GM19023 (cell line): ENCODE measurements around the gene DLL4.
A peak's percentile ranks its signal among the peaks of the same experiment; 100 is the strongest.
"Not testable (repeated sequence)": the region's sequence is repeated elsewhere in the genome, so short reads cannot be mapped to it uniquely, and the experiment has no call there.

Experiments used
- ATAC-seq: cut with Tn5 transposase; IDR thresholded peaks from one replicate; pipeline ENCODE4 v1.9.1; 2021; ENCODE audit warnings: mild to moderate bottlenecking, moderate library complexity; ENCODE audit not compliant: unreplicated experiment

DLL4 gene

DNA sequence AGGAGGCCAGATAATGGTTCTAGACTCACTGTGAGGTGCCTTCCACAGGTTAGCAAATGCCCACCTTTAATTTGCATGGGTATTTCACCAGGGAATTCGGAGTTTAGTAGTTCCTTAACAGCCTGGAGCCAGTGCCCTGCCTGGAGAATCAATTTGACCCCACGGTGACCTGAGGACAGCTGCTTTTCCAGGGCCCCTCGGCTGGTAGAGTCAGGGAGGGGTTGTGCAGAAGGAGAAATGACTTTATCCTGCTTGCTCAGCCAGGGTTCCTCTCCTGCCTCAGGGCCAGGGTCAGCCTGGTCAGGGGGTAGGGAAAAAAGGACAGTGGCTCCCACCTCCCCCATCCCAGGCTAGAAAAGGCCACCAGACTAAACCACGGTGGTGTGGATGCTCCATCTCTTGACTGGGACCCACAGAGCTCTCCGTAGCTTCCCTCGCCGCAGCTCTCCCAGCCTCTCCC lies 12.0 kb downstream of the DLL4 start:
- ATAC-seq = no peak

GRCh38 chr15:40941528-40942336 lies 12.6 kb downstream of the DLL4 start:
- ATAC-seq = peak; percentile 69

DNA sequence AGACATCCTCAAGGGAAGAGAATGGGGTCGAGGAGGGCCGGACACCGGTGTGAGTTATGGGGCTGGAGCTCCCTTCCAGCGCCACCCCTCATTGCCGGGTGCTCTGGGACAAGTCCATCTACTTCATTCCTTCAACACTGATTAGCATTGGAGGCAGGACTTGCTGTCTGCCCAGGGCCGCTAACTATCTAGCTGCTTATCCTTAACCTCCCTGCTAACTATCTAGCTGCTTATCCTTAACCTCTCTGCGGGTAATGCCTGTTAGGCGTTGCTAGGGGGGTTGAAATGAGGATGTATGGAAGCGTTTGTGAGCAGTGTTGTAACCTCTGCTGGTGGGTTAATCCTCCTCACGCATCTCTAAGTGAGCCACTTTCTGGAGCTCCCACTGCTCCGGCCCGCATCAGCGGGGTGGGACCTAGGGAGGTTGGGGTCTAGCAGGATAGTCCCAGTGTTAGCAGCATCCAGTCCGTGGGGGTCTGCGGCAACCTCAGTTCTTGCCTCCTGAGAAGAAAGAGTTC lies 13.3 kb downstream of the DLL4 start:
- no peak for ATAC-seq

GRCh38 chr15:40942878-40943277 lies 13.7 kb downstream of the DLL4 start:
- ATAC-seq = no peak

- no peak for ATAC-seq
Measured at GRCh38 chr15:40943764-40944365, 14.7 kb downstream of the DLL4 start.

- no peak for ATAC-seq
Measured at GRCh38 chr15:40944510-40945296, 15.6 kb downstream of the DLL4 start.

- ATAC-seq = no peak
Measured at GRCh38 chr15:40948706-40949473, 19.8 kb downstream of the DLL4 start.

DNA sequence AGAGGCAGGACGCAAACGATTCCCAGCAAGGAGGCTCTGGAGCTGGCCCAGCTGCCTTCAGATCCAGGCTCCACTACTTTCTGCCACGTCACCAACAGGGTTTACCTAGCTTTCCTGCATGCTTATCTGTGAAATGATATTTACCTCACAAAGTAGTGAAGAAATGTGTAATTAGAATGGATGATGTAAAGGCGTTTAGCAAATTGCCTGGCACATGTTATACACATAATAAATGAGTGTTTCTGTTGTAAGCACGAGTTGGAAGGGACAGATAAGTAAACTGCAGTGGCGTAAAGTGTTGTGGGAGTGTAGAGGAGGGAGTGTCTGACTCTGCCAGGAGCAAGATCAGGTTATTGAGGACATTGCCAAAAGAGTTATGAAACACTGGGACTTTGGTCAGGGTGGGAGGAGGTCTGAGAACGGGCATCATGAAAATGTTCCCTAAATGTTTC lies 20.6 kb downstream of the DLL4 start:
- ATAC-seq = no peak

GRCh38 chr15:40951764-40952163 lies 22.6 kb downstream of the DLL4 start:
- no peak for ATAC-seq

DNA sequence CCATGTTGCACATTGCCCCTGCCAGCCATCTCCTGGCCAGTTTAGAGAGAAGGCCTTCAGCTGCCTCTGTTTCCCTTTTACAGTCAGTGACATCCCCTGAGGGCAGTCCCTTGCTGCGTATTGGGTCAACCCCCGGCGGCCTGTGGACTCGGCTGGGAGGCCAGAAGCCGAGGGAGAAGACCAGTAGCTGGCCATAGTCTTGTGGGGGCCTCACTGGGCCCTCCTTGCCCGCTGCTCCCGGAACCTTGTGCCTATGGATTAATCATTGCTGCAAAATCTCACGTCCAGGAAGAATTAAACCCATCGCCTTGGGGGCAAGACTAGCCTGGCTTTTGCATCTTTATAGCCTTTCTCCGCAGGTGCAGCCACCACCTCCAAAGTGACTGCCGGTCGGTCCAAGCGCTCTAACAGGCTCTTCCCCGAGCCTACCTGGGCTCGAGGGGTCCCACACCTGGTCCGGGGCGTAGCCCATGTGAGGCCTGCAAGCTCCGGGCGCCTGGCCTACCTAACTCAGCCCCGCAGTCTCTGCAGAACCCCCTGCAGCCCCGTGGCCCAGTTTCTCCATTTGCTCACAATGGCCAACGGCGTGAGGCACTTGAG lies 23.3 kb downstream of the DLL4 start:
- no peak for ATAC-seq

- peak; percentile 93 for ATAC-seq
Measured at GRCh38 chr15:40952901-40953712, 24.0 kb downstream of the DLL4 start, which contains the start of gene CHAC1. CHAC1 (plus strand) TSS chr15:40953471; CDS start chr15:40953584, 113 bp downstream.

DNA sequence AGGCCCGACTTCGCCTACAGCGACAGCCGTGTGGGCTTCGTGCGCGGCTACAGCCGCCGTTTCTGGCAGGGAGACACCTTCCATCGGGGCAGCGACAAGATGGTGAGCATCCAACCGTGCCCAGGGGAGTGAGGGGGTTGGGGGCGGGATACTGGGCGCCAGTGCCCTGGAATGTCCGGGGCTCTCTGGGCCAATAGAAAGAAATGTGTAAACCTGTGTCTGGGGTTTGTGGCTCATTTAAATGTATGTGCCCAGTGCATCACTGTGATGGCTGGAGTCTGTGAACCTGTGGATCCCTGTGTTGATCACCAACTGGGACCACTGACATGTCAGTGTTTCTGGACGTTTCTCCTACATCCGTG lies 24.6 kb downstream of the DLL4 start:
- ATAC-seq = peak; percentile 8

DNA sequence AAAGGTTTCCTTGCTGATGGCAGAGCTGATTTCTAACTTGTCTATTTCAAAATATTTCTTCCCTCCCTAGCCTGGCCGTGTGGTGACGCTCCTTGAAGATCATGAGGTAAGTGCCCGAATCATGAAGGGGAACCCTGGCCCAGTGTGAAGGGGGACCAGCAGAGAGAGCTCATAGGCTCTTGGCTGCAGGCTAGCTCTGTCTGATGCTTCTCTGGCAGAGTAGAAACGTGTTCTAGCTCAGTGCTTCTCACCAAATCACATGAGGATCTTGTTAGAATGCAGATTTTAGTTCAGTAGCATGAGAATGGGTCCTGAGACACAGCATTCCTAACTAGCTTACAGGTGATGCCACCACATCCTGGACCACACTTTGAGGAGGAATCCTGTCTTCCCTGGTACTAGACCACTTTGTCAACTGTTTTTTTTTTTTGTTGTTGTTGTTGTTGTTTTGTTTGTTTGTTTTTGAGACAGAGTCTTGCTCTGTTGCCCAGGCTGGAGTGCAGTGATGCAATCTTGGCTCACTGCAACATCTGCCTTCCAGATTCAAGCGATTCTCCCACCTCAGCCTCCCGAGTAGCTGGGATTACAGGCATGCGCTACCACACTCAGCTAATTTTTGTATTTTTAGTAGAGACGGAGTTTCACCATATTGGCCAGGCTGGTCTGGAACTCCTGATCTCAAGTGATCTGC lies 25.2 kb downstream of the DLL4 start:
- not testable (repeated sequence) for ATAC-seq

- no peak for ATAC-seq
Measured at GRCh38 chr15:40955141-40955903, 26.2 kb downstream of the DLL4 start.

- ATAC-seq = no peak
Measured at GRCh38 chr15:40955930-40956540, 26.9 kb downstream of the DLL4 start.

GRCh38 chr15:40956541-40956982 lies 27.4 kb downstream of the DLL4 start:
- no peak for ATAC-seq

- ATAC-seq = no peak
Measured at GRCh38 chr15:40957041-40957555, 28.0 kb downstream of the DLL4 start.
